HG03469 (cell line): ENCODE results near the gene SSBP2.

Experiments
- ATAC-seq: cut with Tn5 transposase; IDR thresholded peaks from one replicate; pipeline ENCODE4 v1.9.1; 2021; ENCODE audit warnings: mild to moderate bottlenecking, moderate library complexity, moderate number of reproducible peaks; ENCODE audit not compliant: unreplicated experiment

Gene SSBP2

GRCh38 chr5:81767938-81768337, 17.0 kb upstream of the SSBP2 start:
- ATAC-seq = no peak

- no peak for ATAC-seq
Measured at GRCh38 chr5:81767097-81767496, 16.2 kb upstream of the SSBP2 start.

- ATAC-seq = no peak
Measured at GRCh38 chr5:81766611-81767010, 15.7 kb upstream of the SSBP2 start.

GRCh38 chr5:81763294-81763928, 12.5 kb upstream of the SSBP2 start:
- ATAC-seq = no peak

GRCh38 chr5:81762853-81763252, 12.0 kb upstream of the SSBP2 start:
- no peak for ATAC-seq

- ATAC-seq = no peak
Measured at GRCh38 chr5:81762401-81762800, 11.5 kb upstream of the SSBP2 start.

- no peak for ATAC-seq
Measured at GRCh38 chr5:81761970-81762369, 11.1 kb upstream of the SSBP2 start.

GRCh38 chr5:81761270-81761669, 10.4 kb upstream of the SSBP2 start:
- no peak for ATAC-seq

GRCh38 chr5:81760521-81760920, 9.6 kb upstream of the SSBP2 start:
- ATAC-seq = no peak

GRCh38 chr5:81759632-81760005, 8.7 kb upstream of the SSBP2 start:
- ATAC-seq = no peak

- ATAC-seq = no peak
Measured at GRCh38 chr5:81757404-81757803, 6.5 kb upstream of the SSBP2 start.

GRCh38 chr5:81756016-81756415, 5.1 kb upstream of the SSBP2 start:
- no peak for ATAC-seq

GRCh38 chr5:81755320-81755719, 4.4 kb upstream of the SSBP2 start:
- ATAC-seq = no peak

- ATAC-seq = no peak
Measured at GRCh38 chr5:81754621-81755020, 3.7 kb upstream of the SSBP2 start.

GRCh38 chr5:81753429-81753828, 2.5 kb upstream of the SSBP2 start:
- no peak for ATAC-seq

- ATAC-seq = no peak
Measured at GRCh38 chr5:81752644-81752963, 1.7 kb upstream of the SSBP2 start.

- no peak for ATAC-seq
Measured at GRCh38 chr5:81751836-81752643, 1.1 kb upstream of the SSBP2 start.

- no peak for ATAC-seq
Measured at GRCh38 chr5:81750308-81751008, 439 bp downstream of the SSBP2 start.

GRCh38 chr5:81749561-81750307, 1.2 kb downstream of the SSBP2 start:
- peak; percentile 27 for ATAC-seq

- no peak for ATAC-seq
Measured at GRCh38 chr5:81749192-81749560, 1.7 kb downstream of the SSBP2 start.

GRCh38 chr5:81748556-81748955, 2.3 kb downstream of the SSBP2 start:
- no peak for ATAC-seq
